ENCODE measurements around the gene ACTR8.

ACTR8 gene

DNA sequence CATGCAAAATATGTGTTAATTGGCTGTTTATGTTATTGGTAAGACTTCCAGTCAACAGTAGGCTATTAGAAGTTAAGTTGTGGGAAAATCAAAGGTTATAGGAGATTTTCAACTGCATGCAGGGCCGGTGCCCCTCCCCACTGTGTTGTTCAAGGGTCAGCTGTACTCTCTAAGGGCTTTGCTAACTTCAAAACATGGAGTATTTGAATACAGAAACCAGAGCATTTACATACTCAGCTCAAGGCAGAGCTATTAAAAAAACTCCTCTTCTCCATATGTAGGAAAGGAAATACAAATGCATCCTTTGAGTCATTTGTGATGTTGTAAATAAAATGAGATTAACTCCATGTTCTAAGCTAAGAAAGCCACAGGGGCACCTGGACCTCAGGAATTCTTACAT, 18.8 kb downstream of the ACTR8 start:
- DNase-seq: no peak

DNA sequence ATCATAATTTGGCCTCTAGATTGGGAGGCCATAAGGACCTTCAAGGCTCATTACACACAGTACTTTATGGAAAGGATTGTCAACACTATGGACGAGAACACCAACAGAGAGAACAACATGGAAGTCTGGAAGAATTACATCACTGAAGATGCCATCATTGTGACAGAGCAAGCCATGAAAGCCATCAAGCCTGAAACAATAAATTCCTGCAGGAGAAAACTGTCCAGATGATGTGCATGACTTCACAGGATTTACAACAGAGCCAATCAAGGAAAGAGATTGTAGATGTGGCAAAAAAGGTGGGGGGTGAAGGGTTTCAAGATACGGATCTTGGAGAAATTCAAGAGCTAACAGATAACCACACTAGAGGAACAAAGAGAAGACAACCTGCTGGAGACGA, 19.7 kb downstream of the ACTR8 start:
- no peak for DNase-seq

DNA sequence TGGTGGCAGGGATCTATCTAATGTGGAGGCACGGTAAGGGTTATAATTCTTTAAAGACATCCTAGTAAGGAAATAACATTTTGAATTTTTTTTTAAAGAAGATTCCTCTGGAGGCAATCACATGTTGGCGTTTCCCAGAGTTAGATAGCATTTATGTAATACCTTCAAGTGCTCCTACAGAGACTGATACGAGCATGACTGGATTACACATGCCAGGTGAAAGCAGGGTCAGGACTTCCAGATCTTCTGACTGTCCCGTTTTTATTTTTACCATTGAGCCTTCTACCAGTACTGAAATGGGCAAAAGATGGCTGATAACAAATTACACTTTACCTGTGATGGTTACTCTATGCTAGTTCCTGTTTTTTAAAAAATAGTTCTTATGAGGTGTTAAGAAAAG, 21.8 kb downstream of the ACTR8 start:
- DNase-seq: no peak

DNA sequence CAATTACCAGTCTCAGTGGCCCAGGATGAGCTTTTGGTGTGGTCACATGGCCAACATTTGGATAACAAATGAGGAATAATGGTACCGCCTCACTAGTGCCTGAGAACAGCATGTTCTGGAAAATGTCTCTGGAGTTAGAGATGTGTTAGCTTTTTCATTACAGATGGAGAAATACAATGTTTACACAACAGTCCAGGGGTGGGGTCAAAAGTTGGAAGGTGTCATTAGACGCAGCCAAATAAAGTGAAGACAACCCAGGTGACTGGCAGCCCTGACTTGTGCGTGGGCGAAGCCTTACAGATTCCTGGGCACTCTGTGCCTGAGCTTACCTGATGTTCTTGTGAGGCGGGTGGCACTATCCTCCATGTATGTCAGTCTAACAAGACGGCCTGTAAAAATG, 22.8 kb downstream of the ACTR8 start:
- no peak for DNase-seq

DNA sequence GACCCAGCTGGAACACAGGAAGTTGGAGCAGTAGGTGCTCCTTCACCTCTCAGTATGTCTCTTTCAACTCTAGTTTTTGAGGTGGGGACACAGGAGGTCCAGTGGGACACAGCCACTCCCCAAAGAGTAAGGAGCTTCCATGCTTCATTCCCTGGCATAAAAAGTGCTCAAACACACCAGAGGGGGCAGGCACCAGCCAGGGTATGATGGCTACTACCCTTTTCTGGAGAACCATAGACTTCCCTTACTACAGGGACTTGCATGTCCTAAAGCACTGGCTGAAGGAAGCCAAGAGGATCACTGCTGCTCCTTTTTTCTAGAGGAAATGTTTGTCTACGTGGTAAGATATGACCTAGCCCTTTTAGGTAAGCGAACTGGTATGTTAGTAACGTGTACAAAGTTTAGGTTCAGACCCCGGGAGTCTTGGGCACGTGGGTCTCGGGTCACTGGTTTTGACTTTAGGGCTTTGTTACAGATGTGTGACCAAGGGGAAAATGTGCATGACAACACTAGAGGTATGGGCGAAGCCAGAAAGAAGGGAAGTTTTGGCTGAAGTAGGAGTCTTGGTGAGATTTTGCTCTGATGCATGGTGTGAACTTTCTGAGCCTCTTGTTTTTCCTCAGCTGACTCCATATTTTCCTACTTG, 23.7 kb downstream of the ACTR8 start:
- no peak for DNase-seq

DNA sequence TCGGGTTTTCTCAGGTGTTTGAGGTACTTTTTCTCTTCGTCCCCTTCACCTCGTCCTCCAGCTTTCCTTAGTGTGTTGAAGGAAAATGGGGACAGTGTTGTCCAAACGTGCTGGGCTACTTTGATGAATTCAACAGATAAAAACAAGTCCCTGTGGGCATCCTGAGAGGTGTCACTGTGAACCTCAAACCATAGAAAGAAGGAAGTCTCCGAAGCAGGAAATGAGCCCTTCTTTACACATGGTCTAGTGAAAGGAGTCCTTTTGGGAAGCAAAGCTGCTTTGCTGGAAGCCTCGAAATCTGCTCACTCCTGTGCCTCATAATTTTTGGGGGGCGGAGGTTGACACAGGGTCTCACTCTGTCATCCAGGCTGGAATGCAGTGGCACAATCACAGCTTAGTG, 25.0 kb downstream of the ACTR8 start:
- DNase-seq: no peak

DNA sequence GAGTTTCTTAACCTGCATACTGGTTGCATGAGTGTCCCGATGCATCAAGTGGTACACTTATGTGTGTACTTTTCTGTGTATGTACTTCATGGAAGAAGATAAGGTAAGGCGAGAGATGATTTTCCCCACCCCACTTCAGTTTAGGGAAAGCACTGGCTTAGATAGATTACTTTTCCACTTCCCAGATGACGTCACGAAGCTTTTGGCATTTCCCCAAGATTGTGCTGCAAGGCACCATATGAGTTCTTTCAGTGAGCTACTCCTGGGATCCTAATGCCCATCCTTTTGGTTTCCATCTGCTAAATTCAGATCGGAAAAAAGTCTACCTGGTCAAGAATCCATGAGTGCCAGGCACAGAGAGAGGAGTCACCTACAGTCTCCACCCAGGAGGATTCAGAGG, 31.1 kb downstream of the ACTR8 start:
- no peak for DNase-seq

DNA sequence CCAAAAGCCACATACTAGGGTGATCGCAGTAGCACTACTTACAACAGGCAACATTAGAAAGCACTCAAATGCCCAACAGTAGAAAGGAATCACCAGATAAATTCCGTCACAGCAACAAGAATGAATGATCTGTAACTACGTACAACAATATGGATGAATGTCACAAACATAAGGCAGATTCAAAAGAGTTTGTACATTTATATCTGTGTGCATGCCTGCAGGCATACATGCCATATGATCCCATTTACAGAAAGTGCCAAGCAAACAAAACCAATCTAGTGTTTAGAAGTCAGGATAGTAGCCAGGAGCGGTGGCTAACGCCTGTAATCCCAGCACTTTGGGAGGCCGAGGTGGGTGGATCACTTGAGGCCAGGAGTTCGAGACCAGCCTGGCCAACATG, 32.0 kb downstream of the ACTR8 start:
- DNase-seq: no peak

DNA sequence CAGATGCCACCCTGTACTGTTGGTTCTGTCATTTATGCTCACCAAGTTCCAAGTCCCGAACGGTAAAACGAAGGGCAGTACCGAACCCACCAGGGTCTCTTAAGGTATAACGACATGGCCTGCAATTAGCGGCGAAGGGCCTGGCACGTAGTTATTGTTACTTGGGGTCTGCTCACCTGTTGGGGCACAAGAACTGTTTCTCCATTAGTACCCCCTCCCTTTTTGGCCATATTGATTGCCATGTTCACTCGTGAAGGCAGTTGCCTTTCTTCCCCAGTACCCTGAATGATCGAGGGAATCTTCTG, 35.1 kb downstream of the ACTR8 start:
- DNase-seq: no peak

DNA sequence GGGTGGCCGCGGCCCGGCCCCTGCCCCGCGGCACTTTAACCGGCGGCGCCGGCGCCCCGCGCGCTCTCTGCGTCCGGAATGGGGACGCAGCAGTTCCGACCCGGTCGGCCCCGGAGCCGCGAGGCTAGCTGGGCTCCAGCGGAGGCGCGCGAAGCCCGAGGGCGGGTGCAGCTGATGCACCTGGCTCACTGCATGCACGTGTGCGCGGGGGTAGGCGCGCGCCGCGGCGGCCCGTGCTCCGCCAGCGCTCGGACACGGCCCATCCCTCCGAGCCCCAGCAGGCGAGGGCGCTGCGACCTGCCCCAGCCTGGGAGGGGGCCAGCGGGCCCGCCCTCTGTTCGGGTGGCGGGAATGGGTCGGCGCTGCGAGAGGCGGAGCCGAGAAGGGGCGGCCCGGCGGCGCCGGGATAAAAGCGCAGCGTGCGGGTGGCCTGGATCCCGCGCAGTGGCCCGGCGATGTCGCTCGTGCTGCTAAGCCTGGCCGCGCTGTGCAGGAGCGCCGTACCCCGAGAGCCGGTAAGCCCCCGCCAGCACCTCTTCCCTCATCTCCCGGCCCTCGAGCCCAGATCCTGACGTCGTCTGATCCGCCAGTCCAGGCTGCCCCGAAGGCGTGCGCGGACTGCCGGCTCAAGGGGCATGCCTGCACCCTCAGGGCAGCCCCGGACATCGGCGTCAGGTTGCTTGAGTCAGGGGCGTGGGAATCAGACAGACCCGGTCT, 35.7 kb downstream of the ACTR8 start, which contains the start of the genes CHDH and IL17RB:
Gene CHDH, minus strand, starts transcription at position 286 of the 717 bp plus-strand sequence. CDS start 22,411 bp downstream, outside the sequence.
Gene IL17RB, plus strand, starts transcription at position 435 of the 717 bp plus-strand sequence. Its CDS starts 21 bp downstream, at position 456.
- DNase-seq: peak; percentile 34

DNA sequence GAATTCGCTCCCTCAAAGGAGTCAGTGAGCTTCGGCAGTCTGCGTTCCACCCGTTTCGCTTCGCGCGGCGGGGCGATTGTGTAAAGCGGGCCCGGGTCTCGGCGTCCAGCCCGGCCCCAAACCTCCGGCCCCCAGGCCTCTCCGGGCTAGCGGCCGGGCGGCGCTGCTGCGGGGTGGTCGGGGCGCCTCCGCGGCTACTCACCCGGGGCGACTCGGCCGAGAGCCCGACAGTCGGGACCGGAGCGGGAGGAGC, 36.1 kb downstream of the ACTR8 start:
- no peak for DNase-seq

DNA sequence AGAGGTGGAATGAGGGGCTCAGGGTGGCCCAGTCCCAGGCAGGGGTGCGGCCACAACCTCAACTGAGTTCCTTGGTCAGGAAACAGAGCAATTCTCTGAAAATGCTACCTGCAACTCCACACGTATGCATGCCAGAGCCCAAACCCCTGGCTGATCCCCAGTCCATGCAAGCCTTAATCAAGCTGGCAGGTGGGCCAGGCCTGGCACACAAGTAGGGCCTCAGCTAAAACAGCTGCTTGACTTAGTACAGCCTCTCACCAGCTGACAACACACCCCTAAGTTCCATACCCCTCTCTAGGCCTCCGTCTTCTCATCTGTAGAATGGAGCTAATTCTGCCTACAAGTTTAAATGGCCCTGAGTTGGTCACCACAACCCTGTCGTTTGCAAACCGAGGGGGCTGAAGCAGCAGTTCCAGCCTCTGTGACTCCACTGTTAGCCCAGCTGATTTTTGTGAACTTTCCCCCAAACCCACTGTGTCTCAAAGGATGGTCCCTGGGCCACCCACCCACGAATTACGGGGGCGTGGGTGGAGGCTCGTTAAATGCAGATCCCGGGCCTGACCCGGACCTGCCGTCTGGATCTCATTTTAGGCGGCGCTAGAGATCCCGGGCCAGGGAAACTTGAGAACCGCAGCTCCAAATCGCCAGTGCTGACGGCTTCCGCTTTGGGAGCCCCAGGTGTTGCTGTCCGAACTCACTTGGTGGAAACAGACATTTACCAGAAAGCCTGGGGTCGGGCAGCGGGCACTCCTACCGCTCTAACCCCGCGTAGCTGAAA, 36.7 kb downstream of the ACTR8 start:
- peak; percentile 31 for DNase-seq

DNA sequence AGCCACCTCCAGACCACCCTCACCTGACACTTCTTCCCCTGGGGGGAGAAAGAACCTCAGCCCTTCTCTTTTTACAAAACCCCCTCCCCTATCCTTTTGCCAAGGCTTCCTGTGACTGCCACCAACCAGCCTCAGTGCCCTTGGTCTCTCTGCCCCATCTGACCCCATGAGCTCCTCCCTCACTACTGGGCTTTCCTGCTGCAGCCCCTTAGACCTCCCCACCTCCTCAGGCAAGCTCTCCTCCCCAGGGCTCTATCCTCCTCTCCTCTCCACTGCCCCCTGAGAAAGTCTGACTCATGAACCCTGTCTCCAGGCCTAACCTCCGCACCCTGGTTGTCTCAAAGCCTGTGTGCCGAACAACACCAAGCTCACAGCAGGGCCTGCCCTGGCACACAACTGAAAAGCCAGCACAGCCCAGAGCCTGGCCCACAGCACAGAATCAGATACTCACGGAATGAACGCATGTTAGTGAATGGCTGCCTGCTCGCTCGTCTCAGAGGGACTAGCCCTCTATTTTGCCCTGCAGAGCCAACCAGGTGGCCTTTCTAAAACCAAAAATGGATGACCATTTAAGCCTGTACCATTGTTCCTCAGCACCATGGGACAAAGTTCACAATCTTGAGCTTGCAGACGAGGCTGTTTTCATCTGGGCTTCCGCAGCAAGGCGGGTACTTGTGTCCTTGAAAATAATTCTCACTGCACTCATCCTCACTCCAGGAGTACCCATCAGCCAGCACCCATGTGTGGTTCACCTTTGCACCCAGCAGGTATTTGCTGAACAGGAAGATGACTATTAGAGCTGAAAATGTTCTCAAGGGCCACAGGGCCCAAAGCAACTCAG, 37.5 kb downstream of the ACTR8 start:
- no peak for DNase-seq

DNA sequence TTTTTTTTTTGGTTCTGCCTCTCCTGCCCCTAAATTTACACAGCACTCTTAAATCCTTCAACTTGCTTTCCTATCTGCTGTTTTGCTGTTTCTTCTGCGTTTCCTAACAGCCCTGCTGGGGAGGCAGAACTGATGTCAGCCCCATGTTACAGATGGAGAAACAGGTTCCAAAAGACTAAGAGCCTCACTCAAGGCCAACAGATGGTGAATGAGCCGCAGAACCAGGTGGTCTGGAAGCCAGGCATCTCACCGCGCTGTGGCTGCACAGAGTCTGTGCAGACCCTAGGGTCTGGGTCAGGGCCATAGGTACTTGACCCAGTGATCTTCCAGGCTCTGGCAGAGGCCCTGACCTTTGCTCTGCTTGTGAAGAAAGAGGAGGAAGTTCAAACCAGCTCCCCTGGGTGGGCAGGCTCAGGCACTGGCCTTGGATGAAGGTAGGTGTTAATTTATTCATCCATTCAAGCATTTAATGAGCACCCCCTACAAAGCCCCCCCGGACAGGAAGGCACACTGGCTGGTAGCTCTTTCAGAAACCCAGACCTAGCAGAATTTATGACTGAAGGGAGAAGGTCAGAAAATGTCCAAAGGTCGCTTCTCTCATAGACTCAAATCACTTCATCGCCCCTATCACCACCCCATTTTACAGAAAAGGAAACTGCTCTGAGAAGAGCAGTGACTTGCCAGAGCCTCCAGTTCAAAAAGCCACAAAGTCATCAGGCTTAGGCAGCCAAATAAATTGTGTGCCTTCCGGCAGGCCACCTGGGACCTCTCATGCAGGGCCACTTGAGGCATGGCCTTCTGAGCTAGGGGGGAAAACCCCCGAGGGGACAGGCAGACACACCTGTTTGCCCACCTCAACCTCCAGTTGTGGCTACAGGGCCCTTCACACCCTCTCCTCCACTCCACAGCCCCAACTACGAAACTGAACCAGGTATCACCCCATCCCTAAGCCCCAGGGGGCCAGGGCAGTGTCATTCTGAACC, 38.5 kb downstream of the ACTR8 start:
- DNase-seq: no peak

DNA sequence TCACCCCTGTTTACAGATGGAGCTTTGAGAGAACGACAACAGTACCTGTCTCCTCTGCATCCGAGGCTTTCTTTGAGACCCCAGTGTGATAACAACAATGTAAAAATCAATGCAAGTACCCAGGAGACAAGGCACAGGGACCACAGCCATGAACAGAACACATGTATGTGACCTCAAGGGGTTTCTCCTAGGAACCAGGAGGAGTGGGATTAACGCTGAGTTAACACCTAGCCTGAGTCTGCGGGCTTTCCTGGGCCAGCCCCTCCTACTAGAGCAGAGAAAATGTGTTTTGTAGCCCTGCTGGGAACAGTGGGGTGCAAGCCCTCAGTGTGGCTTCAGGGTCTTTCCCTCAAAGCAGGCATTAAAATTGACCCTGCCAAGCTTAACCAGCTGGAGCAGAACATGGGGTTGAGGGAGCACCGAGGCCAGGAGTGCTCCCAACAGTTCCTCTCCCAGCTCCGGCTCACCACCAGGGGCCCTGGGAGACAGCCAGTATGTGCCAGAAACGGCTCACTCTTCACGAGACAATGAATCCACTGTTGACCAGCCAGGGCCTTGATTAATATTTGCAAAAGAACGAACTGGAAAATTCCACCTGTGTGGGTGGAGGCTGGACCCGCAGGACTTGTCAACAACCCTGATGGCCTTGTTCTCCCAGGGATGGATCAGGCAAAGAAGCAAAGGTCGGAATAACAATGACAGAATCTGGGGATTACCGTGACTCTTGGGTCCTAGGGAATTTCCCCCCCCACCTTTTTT, 39.3 kb downstream of the ACTR8 start:
- DNase-seq: no peak

DNA sequence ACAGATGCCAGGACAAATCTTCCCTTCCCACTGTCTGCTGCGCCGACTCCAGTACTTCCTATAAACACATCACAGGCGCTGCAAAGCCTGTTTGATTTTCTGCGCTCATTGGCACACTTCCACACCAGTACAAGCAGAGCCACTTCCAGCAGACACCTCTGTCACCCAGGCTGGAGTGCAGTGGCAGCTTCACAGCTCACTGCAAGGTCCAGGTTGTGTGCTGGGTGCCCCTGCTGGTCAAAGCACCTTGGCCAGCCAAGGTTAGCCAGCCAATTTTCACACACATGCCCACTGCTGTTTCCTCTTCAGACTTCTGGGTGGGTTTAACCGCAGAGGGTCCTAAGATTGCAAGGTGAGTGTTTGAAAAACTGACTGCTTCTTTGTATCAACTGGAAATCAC, 40.7 kb downstream of the ACTR8 start:
- DNase-seq: no peak

DNA sequence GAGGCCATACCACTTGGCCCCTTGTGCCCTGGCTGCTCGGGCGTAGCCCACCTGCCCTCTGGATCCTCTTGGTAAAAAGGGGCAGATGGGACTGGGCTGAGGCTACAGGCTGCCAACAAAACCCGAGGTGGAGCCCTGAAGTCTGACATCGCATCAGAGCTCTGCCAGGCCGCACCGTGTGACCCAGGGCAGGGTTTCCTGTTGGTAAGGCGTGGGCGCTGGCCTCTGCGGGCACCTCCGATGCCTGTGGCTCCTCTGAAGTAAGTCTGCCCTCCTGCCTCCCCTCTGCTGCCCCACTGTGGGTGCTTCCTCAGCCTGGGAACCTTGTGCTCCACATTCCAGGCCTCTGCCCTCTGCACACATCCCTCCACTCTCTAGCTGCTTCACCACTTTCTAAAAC, 44.6 kb downstream of the ACTR8 start:
- DNase-seq: no peak

DNA sequence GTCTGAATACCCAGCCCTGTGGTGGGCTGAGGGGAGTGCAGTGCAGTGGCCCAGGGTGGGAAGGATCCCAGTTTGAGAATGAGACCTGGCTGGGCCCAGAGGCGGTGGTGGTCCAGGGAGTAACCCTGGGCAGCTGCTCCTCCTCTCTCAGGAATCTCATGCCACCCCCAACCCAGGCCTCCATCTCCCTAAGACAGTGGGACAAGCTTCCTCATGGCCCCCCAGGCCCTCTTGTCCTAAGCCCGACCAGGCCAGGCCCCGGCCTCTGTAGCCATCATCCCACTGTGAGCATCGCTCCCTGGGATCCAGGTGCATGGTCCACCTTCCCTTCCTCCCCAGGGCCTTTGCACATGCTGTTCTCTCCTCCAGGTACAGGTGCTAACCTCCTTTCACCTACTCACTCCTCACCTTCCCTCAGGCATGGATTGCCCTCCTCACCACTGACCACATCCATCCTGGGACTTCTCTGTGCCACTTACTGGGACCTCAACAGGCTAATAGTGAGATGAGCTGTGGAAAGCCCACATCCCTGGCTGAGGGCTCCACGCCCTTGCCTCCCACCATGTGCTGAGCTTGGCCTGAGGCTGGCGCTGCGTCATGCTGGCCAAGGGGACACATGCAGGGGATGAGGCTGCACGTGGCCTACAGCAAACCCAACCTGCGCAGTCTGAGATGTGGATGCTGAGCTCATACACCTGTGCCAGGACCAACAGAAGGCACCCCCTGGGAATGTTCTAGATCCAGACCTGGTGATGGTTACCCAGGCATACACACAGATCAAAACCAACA, 45.7 kb downstream of the ACTR8 start:
- no peak for DNase-seq

DNA sequence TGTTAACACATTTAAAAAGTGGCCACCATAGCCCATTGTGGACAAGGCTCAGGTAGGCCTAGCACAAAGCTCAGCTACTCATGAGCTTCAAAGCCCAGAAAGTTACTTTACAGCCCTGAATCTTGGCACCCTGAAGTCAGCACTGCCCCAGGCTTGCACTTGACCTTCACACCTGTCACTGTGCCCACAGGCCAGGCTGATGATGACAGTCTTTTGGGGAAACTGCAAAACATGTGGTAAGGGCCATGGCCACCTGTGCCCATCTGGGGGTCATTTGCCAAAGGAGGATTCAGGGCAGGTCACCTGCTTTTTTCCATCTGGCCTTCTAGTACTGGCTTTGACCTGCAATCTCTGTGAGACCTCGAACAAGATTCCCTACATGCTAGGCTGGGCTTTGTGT, 46.7 kb downstream of the ACTR8 start:
- DNase-seq: no peak

DNA sequence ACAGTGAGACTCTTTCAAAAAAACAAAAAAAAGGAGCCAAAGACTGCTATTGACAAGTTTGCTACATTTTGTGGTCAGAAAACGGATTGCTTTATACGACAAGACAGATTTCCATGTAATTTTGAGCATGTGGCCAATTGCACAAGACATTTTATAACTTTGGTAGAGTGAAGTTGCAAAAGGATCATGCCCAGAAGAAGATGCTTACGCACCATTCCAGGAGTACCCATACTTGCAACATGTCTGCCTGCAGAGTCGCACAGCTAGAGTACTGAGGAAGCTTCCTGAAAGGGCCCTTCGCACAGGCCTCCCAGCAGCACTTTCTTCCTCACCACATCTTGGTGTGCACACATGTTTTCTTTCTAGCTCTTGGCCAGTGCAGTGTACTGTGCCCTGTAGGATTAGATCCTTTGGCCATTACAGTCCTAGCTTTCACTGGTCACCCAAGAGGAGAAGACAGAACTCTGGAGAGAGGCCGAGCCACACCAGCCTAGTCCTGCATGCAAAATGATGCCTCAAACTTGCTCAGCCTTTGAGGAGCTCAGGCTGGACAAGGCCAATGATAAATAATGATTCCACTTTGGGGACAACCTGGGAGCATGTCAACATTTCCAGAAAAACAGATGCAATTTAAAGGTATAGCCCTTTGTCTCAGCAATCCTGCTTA, 47.4 kb downstream of the ACTR8 start:
- DNase-seq: peak; percentile 65
